ENCODE measurements around the gene SLC16A3. TPM values are rescaled to one million over a fixed set of nuclear protein-coding genes. Genes with fewer than 3 reads are reported as not detected.

Gene SLC16A3
- total RNA-seq, 1 experiment from 2014 or later, result 28.7 TPM

DNA sequence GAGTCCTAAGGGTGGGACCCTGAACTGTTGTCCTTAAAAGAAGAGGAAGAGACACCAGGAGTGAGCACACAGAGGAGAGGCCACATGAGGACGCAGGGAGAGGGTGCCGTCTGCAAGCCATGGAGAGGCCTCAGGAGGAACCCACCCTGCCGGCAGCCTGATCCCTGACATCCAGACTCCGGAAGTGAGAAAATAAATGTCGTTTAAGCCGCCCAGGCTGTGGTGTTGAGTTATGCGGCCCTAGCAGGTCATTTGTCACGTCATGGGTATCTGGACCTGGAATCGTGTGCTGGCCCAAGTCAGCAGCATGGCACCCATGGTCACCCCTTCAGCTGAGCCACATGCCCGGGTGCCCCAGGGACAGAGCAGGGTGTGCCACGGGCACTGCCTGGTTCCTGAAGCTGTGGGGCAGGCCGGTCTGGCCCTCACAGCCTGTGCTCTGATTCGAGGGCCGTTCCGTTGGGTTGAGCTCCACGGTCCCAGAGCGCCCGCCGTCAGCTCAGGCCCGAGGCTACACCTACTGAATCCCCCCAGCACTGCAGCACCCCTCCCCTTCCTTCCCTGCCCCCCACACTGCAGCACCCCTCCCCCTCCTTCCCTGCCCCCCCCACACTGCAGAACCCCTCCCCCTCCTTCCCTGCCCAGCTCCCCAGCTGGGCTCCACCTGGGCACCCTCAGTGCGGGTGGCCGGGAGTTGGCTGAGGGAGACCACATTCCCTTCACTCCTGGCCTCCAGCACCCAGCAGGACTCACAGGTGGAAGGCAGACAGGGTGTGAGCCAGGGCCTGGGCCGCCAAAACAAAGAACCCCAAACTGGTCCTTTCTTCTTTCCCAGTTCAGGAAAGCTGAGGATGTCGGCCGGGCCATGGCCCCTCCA, 13.5 kb upstream of the SLC16A3 start:
- peaks cover 5% of the 10 kb centered on the region; the same call in 1 of the 2 replicates for H3K4me1 Mint-ChIP-seq
- ChIA-PET CTCF (interaction anchor here (1.0 to 1.4 kb wide), 2 partner anchors 21 to 195 kb away, joined by 3 to 4 read pairs; no protein-coding TSS in a partner anchor), POLR2A (no interaction called here)
- no peak for ATAC-seq
- no peak for TF ChIP-seq GRHL2 (CRISPR knock-in tag; IDR thresholded peaks at IDR 0.05; ENCODE audit: insufficient replicate concordance, severe bottlenecking)
- TF ChIP-seq USF2 (CRISPR knock-in tag; IDR thresholded peaks at IDR 0.05), result no peak
- TF ChIP-seq, protein P1, sequence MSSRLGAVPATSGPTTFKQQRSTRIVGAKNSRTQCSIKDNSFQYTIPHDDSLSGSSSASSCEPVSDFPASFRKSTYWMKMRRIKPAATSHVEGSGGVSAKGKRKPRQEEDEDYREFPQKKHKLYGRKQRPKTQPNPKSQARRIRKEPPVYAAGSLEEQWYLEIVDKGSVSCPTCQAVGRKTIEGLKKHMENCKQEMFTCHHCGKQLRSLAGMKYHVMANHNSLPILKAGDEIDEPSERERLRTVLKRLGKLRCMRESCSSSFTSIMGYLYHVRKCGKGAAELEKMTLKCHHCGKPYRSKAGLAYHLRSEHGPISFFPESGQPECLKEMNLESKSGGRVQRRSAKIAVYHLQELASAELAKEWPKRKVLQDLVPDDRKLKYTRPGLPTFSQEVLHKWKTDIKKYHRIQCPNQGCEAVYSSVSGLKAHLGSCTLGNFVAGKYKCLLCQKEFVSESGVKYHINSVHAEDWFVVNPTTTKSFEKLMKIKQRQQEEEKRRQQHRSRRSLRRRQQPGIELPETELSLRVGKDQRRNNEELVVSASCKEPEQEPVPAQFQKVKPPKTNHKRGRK (CRISPR knock-in tag; IDR thresholded peaks at IDR 0.05; ENCODE audit: borderline replicate concordance), result no peak
- H3K4me3 Mint-ChIP-seq, result no peak overlapping the region
- H3K27ac Mint-ChIP-seq, result no peak overlapping the region
- peaks cover 24% of the 10 kb centered on the region for H3K27me3 Mint-ChIP-seq (ENCODE audit: low read depth)
- no peak for DNase-seq (ENCODE audit: low spot score)
- H3K36me3 Mint-ChIP-seq, result no peaks in the 10 kb centered on the region
- no peaks in the 10 kb centered on the region; the same call in 1 of the 2 replicates for H3K9me3 Mint-ChIP-seq

GRCh38 chr17:82215972-82216300, 12.9 kb upstream of the SLC16A3 start:
- Mint-ChIP-seq H3K4me1 (peaks cover 5% of the 10 kb centered on the region; the same call in 1 of the 2 replicates), H3K36me3 (no peaks in the 10 kb centered on the region), H3K27ac (no peak overlapping the region), H3K4me3 (no peak overlapping the region), H3K27me3 (ENCODE audit: low read depth) (peaks cover 25% of the 10 kb centered on the region), H3K9me3 (no peaks in the 10 kb centered on the region; the same call in 1 of the 2 replicates)
- TF ChIP-seq E2F4 (CRISPR knock-in tag; IDR thresholded peaks at IDR 0.05; ENCODE audit: borderline replicate concordance, low read depth) (no peak), ZBTB21 (CRISPR knock-in tag; IDR thresholded peaks at IDR 0.05; ENCODE audit: borderline replicate concordance) (no peak), JAZF1 (CRISPR knock-in tag; IDR thresholded peaks at IDR 0.05) (no peak), NFATC4 (CRISPR knock-in tag; IDR thresholded peaks at IDR 0.05) (no peak), GRHL2 (CRISPR knock-in tag; IDR thresholded peaks at IDR 0.05; ENCODE audit: insufficient replicate concordance, severe bottlenecking) (no peak), ZNF671 (CRISPR knock-in tag; IDR thresholded peaks at IDR 0.05) (no peak), RORB (CRISPR knock-in tag; IDR thresholded peaks at IDR 0.05) (no peak), RELA (CRISPR knock-in tag; IDR thresholded peaks at IDR 0.05; ENCODE audit: borderline replicate concordance) (no peak), FOXP4 (CRISPR knock-in tag; IDR thresholded peaks at IDR 0.05) (no peak), IRF2 (CRISPR knock-in tag; IDR thresholded peaks at IDR 0.05; ENCODE audit: borderline replicate concordance, low read depth) (no peak), ZNF263 (CRISPR knock-in tag; IDR thresholded peaks at IDR 0.05; ENCODE audit: low read depth) (no peak), ZNF219 (CRISPR knock-in tag; IDR thresholded peaks at IDR 0.05; ENCODE audit: borderline replicate concordance) (no peak), NFYB (CRISPR knock-in tag; conservative IDR thresholded peaks at IDR 0.05; ENCODE audit: low read depth) (no peak), ZNF232 (CRISPR knock-in tag; IDR thresholded peaks at IDR 0.05) (no peak), NR3C1 (CRISPR knock-in tag; conservative IDR thresholded peaks at IDR 0.05; ENCODE audit: low read depth) (no peak), CREM (CRISPR knock-in tag; IDR thresholded peaks at IDR 0.05) (no peak)
- TF ChIP-seq, protein P2, sequence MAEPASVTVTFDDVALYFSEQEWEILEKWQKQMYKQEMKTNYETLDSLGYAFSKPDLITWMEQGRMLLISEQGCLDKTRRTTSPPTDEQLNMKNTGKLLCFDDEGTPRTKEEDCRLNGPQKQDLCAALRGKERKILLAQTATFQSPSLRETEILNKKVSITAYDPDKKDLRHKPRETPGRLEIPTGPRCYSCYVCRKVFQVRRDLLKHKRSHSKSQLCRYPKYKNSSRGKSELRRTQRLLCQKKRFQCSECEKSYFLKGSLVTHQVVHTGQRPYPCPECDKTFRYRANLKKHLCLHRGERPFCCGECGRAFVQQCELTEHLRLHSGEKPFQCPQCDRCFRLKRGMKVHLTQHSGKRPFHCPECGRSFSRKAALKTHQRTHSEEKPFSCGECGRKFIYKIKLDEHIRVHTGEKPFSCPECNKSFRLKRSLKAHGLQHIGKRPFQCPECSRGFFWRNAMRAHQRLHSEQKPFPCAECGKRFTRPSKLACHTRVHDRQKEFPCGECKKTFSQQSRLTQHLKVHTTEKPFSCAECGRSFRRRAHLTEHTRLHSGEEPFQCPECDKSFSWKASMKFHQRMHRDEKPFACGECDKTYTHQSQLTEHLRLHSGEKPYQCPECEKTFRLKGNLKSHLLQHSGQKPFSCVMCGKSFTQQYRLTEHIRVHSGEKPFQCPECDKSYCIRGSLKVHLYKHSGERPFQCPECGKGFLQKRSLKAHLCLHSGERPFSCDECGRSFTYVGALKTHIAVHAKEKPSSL (CRISPR knock-in tag; conservative IDR thresholded peaks at IDR 0.05), result no peak
- TF ChIP-seq, protein P3, sequence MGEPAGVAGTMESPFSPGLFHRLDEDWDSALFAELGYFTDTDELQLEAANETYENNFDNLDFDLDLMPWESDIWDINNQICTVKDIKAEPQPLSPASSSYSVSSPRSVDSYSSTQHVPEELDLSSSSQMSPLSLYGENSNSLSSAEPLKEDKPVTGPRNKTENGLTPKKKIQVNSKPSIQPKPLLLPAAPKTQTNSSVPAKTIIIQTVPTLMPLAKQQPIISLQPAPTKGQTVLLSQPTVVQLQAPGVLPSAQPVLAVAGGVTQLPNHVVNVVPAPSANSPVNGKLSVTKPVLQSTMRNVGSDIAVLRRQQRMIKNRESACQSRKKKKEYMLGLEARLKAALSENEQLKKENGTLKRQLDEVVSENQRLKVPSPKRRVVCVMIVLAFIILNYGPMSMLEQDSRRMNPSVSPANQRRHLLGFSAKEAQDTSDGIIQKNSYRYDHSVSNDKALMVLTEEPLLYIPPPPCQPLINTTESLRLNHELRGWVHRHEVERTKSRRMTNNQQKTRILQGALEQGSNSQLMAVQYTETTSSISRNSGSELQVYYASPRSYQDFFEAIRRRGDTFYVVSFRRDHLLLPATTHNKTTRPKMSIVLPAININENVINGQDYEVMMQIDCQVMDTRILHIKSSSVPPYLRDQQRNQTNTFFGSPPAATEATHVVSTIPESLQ (CRISPR knock-in tag; IDR thresholded peaks at IDR 0.05), result no peak
- TF ChIP-seq, protein P4, sequence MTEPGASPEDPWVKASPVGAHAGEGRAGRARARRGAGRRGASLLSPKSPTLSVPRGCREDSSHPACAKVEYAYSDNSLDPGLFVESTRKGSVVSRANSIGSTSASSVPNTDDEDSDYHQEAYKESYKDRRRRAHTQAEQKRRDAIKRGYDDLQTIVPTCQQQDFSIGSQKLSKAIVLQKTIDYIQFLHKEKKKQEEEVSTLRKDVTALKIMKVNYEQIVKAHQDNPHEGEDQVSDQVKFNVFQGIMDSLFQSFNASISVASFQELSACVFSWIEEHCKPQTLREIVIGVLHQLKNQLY (CRISPR knock-in tag; IDR thresholded peaks at IDR 0.05), result no peak
- ChIA-PET CTCF (interaction anchor here (1.0 to 1.4 kb wide), 2 partner anchors 20 to 196 kb away, joined by 3 to 4 read pairs; no protein-coding TSS in a partner anchor), POLR2A (no interaction called here)
- DNase-seq (ENCODE audit: low spot score), result no peak
- no peak for ATAC-seq

Measured in WTC11 (cell line).